Left colon (tissue), 2 donors: Measurements from ENCODE around the gene SPOPL. TPM values are rescaled to one million over a fixed set of nuclear protein-coding genes. Genes with fewer than 3 reads are reported as not detected.
"Not testable (repeated sequence)": the region's sequence is repeated elsewhere in the genome, so short reads cannot be mapped to it uniquely, and the experiment has no call there.

Source experiments
- ATAC-seq: fragments of 200-7000 bp; cut with Tn5 transposase; one replicate; pipeline ENCODE4 v1.9.1; 2020; ENCODE audit warnings: mild to moderate bottlenecking, moderate library complexity
- DNase-seq, 2 donors: peaks; one replicate each; pipeline ENCODE4 v3.0.0-alpha.2; 2020
- intact Hi-C, 2 donors: fragments of 100-400 bp; cut with DNase I in 1 of 2; cut with micrococcal nuclease in 1 of 2; formaldehyde crosslinking; loops; one replicate each; pipeline versions ENCODE4 v1.11.2 to v1.14.0; 2022; cut with DNase I, micrococcal nuclease
- long read RNA-seq: library from polyadenylated mRNA; unstranded; transcript quantifications from one replicate; pipeline ENCODE4 v2.0.0, GENCODE V29; 2021
- total RNA-seq, 2 donors: library from RNA; stranded (reverse); fragmentation: NEBNext Ultra II Directional; extraction: Animal tissue kit (Norgen Biotek cat#: 25700); gene quantifications; one replicate each; pipeline ENCODE4 v1.2.1, GENCODE V29; 2021
- donor health status: DM: no; HTN: no; CAD: no.
- donor health status: DM: yes; HTN: yes; CAD: no.

SPOPL gene
- total RNA-seq: 10 to 100 TPM; 32.0 to 34.5 TPM
- long read RNA-seq, full-length matches to known transcripts: 2 of 8 reads
- long read RNA-seq, partial matches to known transcripts: 2 of 8 reads
- long read RNA-seq, other reads (novel, unspliced or antisense): 4 of 8 reads

- intact Hi-C loops: no loop called here
- ATAC-seq: peak; percentile 93
These were observed at the start of gene SPOPL for GRCh38 chr2:138501425-138502254. SPOPL (plus strand) TSS chr2:138501770; CDS start chr2:138550217, 48,447 bp downstream.

DNA sequence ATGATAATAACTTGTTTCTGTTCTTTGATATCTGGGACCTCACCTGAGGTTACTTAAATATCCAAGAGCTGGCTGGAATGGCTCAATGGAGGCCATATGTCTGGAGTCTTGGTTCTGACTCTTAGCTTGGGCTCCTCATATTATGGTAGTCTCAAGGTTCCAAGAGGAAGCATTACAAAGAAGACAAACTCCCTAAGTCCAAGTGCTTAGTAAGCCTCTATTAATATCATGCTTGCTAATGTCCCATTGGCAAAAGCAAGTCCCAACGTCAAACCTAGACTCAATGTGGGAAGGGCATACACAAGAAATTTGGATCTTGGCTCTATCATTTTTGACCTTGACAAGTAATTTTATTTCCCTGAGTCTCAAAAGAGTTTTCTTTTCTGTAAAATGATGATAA, 49.2 kb upstream of the SPOPL start:
- intact Hi-C loops: no loop called here
- DNase-seq (no peak), ATAC-seq (no peak)

More at GRCh38 chr2:138501425-138502254, at the start of gene SPOPL:
- DNase-seq: peak; percentile 89 to 91

GRCh38 chr2:138453815-138454214, 47.8 kb upstream of the SPOPL start:
- intact Hi-C loops: no loop called here
- ATAC-seq (no peak), DNase-seq (no peak)

GRCh38 chr2:138454761-138455160, 46.8 kb upstream of the SPOPL start:
- ATAC-seq (no peak), DNase-seq (no peak)
- intact Hi-C loops: no loop called here

DNA sequence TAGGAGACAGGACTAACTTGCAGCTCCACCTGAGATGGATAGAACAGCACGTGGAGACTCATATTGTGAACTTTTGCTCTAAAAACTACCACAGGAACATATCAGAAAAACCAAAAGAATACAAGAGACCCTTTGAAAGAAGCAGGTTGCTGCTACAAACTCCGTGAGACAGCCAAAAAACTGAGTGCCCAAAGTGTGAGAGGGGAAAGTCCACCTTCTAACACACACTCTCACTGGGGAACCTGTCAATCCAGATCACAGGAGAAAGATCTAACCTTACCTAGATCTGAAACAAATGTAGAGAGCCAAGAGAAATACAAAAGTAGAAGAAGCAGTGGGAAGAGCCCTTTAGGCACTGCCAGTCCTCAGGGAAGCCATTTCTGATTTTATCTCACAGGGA, 46.3 kb upstream of the SPOPL start:
- DNase-seq: no peak
- ATAC-seq: no peak
- intact Hi-C loops: no loop called here

- ATAC-seq: no peak
- no peak for DNase-seq
- intact Hi-C loops: no loop called here
These were observed 45.9 kb upstream of the SPOPL start for GRCh38 chr2:138455691-138456090.

DNA sequence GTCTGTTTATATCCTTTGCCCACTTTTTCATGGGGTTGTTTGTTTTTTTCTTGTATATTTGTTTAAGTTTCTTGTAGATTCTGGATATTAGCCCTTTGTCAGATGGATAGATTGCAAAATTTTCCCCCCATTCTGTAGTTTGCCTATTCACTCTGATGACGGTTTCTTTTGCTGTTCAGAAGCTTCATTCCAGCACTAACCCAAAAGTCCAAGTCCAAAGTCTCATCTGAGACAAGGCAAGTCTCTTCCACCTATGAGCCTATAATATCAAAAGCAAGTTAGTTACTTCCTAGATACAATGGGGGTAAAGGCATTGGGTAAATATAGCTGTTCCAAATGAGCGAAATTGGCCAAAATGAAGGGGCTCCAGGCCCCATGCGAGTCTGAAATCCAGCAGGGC, 38.9 kb upstream of the SPOPL start:
- ATAC-seq, intact Hi-C loops, DNase-seq: not testable (repeated sequence)

DNA sequence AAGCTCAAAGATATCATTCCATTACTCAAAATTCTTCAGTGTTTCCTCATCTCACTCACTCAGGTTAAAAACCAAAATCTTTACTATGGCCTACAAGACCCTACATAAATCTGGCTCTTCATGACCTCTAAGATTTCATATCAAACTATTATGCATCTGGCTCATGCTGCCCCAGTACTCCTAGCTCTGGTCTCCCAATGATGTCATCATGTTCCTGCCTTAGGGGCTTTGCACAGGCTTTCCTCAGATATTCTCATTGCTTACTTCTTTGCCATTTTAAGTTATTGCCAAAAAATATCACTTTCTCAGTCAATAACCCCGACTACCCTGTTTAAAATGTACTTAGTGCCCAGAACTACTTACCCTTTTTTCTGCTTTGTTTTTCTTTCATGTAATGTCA, 33.0 kb upstream of the SPOPL start:
- intact Hi-C loops: no loop called here
- DNase-seq (no peak), ATAC-seq (no peak)

GRCh38 chr2:138469411-138469810, 32.2 kb upstream of the SPOPL start:
- ATAC-seq: no peak
- DNase-seq: no peak
- intact Hi-C loops: no loop called here

GRCh38 chr2:138470941-138471340, 30.6 kb upstream of the SPOPL start:
- ATAC-seq (no peak), DNase-seq (no peak)
- intact Hi-C loops: no loop called here

GRCh38 chr2:138474100-138474825, 27.3 kb upstream of the SPOPL start:
- ATAC-seq (no peak), DNase-seq (no peak)

GRCh38 chr2:138475277-138475776, 26.2 kb upstream of the SPOPL start:
- DNase-seq (no peak), ATAC-seq (no peak)
- intact Hi-C loops: no loop called here

More at GRCh38 chr2:138474100-138474825, 27.3 kb upstream of the SPOPL start:
- intact Hi-C loops: no loop called here

DNA sequence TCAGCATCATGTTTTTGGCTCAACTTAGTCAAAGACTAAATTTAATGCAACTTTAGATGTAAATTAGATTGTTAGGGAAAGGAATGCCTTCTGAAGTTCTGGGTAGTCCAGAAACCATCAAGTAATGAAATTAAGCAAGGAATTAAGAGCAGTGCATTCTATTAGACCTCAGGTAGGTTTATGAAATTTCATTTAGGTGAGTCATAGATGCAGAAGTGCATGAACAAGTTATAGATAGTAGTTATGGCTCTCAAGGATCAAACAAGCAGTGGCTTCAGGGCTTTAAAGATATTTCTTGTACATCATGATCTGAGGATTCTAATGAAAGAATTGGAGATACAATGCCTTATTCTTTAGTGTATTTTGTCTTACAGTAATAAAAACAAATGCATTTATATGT, 25.4 kb upstream of the SPOPL start:
- no peak for ATAC-seq
- DNase-seq: no peak
- intact Hi-C loops: no loop called here

- DNase-seq (no peak), ATAC-seq (no peak)
- intact Hi-C loops: no loop called here
These were observed 24.6 kb upstream of the SPOPL start for GRCh38 chr2:138476940-138477339.

DNA sequence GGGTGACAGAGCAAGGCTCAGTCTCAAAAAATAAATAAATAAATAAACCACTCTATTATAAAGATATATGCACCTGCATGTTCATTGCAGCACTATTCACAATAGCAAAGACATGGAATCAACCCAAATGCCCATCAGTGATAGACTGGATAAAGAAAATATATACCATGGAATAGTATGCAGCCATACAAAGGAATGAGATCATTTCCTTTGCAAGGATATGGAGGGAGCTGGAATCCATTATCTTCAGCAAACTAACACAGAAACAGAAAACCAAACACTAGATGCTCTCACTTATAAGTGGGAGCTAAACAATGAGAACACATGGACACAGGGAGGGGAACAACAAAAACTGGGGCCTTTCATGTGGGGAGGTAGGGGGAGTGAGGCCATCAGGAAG, 18.8 kb upstream of the SPOPL start:
- ATAC-seq, DNase-seq, intact Hi-C loops: not testable (repeated sequence)

DNA sequence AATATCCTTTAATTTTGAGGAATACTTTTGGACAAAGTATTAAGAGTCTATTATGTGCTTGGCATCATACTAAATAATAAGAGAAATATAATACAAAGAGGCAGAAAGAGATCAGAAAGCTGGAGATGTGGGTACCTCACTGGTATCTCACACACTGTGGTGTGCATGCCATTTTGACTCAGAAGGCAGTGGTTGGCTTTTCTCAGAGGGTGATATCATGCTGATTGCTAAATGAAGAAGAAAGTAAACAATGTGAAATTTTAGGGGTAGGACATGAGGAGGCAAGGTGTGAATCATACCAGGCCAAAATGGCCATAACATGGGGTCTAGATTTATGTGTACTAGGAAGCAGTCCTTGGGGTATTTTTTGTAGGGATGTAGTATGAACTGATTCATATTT, 16.6 kb upstream of the SPOPL start:
- intact Hi-C loops: no loop called here
- DNase-seq: no peak
- no peak for ATAC-seq

GRCh38 chr2:138486363-138487198, 15.0 kb upstream of the SPOPL start:
- intact Hi-C loops: no loop called here
- no peak for ATAC-seq
- DNase-seq: no peak

- ATAC-seq (peak; percentile 53), DNase-seq (no peak)
- intact Hi-C loops: no loop called here
These were observed 10.7 kb upstream of the SPOPL start for GRCh38 chr2:138490673-138491494.
